Panc1 (cell line): ENCODE data around the gene PACC1. TPM values are rescaled to one million over a fixed set of nuclear protein-coding genes. Genes with fewer than 3 reads are reported as not detected.

Source experiments
- ATAC-seq: fragments of 200-7000 bp; cut with Tn5 transposase; 2 replicates; pipeline ENCODE4 v1.9.1; 2020; ENCODE audit warnings: mild to moderate bottlenecking, moderate library complexity
- BruUV-seq: library from RNA; stranded (reverse); fragments of 400-500 nt; replicated peaks from 2 replicates; lab custom pipeline; 2021; lab: Mats Ljungman, UMichigan
- CTCF ChIA-PET: fragments of 300-600 bp; sonication (Branson Sonifier 250); formaldehyde crosslinking; loops from one replicate; lab custom pipeline; 2022; ENCODE audit warnings: antibody characterized with exemption; lab: Charles Lee
- POLR2A ChIA-PET: fragments of 300-600 bp; sonication (Branson Sonifier 250); formaldehyde crosslinking; loops from one replicate; lab custom pipeline; 2022; ENCODE audit warnings: antibody characterized with exemption; lab: Charles Lee
- DNase-seq: peaks from one replicate; pipeline ENCODE4 v3.0.0-alpha.2; 2010; ENCODE audit warnings: low read depth, low spot score
- H3K27ac ChIP-seq: 2 replicates; pipeline ENCODE4 v1.5.1; 2011; ENCODE audit warnings: mild to moderate bottlenecking, low read length, inconsistent platforms
- H3K27me3 ChIP-seq: fragments of 200-500 bp; sonication (Bioruptor generic); 2 replicates; pipeline ENCODE4 v1.6.0; 2014; ENCODE audit warnings: low read length, inconsistent platforms; ENCODE audit not compliant: control insufficient read depth, insufficient read depth
- H3K36me3 ChIP-seq: fragments of 200-500 bp; sonication (Bioruptor generic); 2 replicates; pipeline ENCODE4 v1.5.1; 2014; ENCODE audit warnings: inconsistent platforms, mild to moderate bottlenecking, low read length, moderate library complexity; ENCODE audit not compliant: control insufficient read depth, insufficient read depth
- H3K4me1 ChIP-seq: 2 replicates; pipeline ENCODE4 v1.5.1; 2011; ENCODE audit warnings: inconsistent platforms, mild to moderate bottlenecking, low read length, moderate library complexity; ENCODE audit not compliant: control insufficient read depth, insufficient read depth
- H3K4me3 ChIP-seq, 2 experiments: 2 replicates each; pipeline ENCODE4 v1.5.1; 2011 to 2012; ENCODE audit warnings: low read depth in 2 of 2, low read length in 2 of 2, mild to moderate bottlenecking in 2 of 2, inconsistent platforms in 1 of 2, moderate library complexity in 1 of 2
- H3K9me3 ChIP-seq: fragments of 200-500 bp; sonication (Bioruptor generic); 2 replicates; pipeline ENCODE4 v1.5.1; 2014; ENCODE audit warnings: low read depth, mild to moderate bottlenecking, inconsistent platforms, low read length, moderate library complexity; ENCODE audit not compliant: control insufficient read depth, insufficient read depth
- POLR2AphosphoS5 ChIP-seq: IDR thresholded peaks from 2 replicates; pipeline ENCODE4 v1.6.1; 2012; ENCODE audit warnings: mild to moderate bottlenecking, low read depth, low read length, moderate library complexity
- SIN3A ChIP-seq: IDR thresholded peaks from 2 replicates; pipeline ENCODE4 v1.6.1; 2012; ENCODE audit warnings: low read depth, mild to moderate bottlenecking, low read length, moderate library complexity, borderline replicate concordance; ENCODE audit not compliant: insufficient read depth
- TCF7L2 ChIP-seq: IDR thresholded peaks from 2 replicates; pipeline ENCODE4 v1.6.1; 2011; ENCODE audit warnings: mild to moderate bottlenecking, low read depth, low read length, inconsistent platforms
- in situ Hi-C: cut with HindIII; loops from 2 replicates; pipeline ENCODE4 v1.10.0; 2016; ENCODE audit warnings: low sequenced_read_pairs, low pct_unique_long_range_greater_than_20kb
- intact Hi-C: fragments of 100-400 bp; cut with micrococcal nuclease; formaldehyde crosslinking; loops from one replicate; pipeline ENCODE4 v1.10.0; 2022; ENCODE audit not compliant: unreplicated experiment
- total RNA-seq: library from RNA; stranded (reverse); gene quantifications from one replicate; pipeline ENCODE4 v1.2.1, GENCODE V29; 2021; ENCODE audit not compliant: unreplicated experiment
- TF ChIP-seq, protein P1 (sequence below): fragments of 450-650 bp; IDR thresholded peaks from 2 replicates; pipeline ENCODE4 v1.5.1; 2017; ENCODE audit warnings: mild to moderate bottlenecking
- TF ChIP-seq, protein P2 (sequence below), 2 experiments: IDR thresholded peaks; 2 replicates each; pipeline ENCODE4 v1.6.1; 2011 to 2012; ENCODE audit warnings: low read depth in 2 of 2, control low read depth in 1 of 2, low read length in 1 of 2, mild to moderate bottlenecking in 1 of 2, moderate library complexity in 1 of 2; ENCODE audit not compliant: insufficient read depth in 1 of 2

Gene PACC1
- total RNA-seq, 1 experiment from 2014 or later: 11.5 TPM

DNA sequence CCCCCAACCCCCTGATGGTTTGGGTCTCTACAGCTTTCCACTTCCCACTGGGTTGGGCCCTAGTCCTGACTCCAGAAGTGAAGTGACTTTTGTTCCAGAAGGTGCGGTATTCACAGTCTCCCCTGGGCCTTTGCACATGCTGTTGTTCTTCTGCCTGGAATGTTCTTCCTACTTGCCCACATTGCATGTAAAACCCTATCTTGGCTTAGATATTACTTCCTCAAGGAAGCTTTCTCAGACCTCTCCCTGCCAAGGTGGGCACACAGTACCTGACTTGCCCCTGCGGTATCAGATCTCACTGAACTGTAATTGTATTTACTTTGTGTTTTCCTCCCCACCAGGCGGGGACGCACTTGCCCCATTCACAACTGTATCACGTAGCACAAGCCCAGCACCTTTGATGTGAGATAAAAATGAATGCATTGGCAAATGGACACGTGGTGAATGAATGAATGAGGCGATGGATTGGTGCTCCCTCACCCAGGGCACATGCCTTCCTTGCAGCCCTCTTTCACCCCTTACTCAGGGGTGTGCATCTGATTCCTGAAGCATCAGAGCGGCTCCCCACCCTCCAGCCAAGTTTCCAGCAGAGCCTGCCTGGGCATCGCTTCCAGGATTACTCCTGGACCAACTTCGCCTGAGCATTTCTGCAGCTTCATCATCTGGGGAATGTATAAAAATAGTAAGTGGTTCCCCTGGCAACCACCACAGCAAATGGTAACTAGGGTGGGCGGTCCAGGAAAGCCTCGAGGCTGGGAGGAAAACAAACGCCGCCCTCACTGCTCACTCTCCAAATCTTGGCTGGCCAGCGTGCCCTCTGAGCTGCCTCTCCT lies 37.9 kb upstream of the PACC1 start:
- Histone ChIP-seq H3K27me3 (no peaks in the 10 kb centered on the region), H3K27ac (no peak overlapping the region), H3K4me1 (no peaks in the 10 kb centered on the region), H3K9me3 (no peaks in the 10 kb centered on the region), H3K36me3 (no peaks in the 10 kb centered on the region), H3K4me3 (no peak overlapping the region)
- ChIA-PET CTCF (interaction anchor here (0.6 to 1.6 kb wide), 3 partner anchors 213 to 777 kb away, joined by 4 to 7 read pairs (median 5); no protein-coding TSS in a partner anchor), POLR2A (interaction anchor here (0.6 kb wide), 1 partner anchor 42 kb away, joined by 3 read pairs; no protein-coding TSS in a partner anchor)
- intact Hi-C loops (loop anchor here (10.0 kb wide), 2 partner anchors 68 to 768 kb away; no protein-coding TSS in a partner anchor), in situ Hi-C loops (no loop called here)
- DNase-seq (no peak), ATAC-seq (no peak)
- TF ChIP-seq, protein P1, sequence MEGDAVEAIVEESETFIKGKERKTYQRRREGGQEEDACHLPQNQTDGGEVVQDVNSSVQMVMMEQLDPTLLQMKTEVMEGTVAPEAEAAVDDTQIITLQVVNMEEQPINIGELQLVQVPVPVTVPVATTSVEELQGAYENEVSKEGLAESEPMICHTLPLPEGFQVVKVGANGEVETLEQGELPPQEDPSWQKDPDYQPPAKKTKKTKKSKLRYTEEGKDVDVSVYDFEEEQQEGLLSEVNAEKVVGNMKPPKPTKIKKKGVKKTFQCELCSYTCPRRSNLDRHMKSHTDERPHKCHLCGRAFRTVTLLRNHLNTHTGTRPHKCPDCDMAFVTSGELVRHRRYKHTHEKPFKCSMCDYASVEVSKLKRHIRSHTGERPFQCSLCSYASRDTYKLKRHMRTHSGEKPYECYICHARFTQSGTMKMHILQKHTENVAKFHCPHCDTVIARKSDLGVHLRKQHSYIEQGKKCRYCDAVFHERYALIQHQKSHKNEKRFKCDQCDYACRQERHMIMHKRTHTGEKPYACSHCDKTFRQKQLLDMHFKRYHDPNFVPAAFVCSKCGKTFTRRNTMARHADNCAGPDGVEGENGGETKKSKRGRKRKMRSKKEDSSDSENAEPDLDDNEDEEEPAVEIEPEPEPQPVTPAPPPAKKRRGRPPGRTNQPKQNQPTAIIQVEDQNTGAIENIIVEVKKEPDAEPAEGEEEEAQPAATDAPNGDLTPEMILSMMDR: no peak
- no peak for TF ChIP-seq SIN3A
- TF ChIP-seq, protein P2, sequence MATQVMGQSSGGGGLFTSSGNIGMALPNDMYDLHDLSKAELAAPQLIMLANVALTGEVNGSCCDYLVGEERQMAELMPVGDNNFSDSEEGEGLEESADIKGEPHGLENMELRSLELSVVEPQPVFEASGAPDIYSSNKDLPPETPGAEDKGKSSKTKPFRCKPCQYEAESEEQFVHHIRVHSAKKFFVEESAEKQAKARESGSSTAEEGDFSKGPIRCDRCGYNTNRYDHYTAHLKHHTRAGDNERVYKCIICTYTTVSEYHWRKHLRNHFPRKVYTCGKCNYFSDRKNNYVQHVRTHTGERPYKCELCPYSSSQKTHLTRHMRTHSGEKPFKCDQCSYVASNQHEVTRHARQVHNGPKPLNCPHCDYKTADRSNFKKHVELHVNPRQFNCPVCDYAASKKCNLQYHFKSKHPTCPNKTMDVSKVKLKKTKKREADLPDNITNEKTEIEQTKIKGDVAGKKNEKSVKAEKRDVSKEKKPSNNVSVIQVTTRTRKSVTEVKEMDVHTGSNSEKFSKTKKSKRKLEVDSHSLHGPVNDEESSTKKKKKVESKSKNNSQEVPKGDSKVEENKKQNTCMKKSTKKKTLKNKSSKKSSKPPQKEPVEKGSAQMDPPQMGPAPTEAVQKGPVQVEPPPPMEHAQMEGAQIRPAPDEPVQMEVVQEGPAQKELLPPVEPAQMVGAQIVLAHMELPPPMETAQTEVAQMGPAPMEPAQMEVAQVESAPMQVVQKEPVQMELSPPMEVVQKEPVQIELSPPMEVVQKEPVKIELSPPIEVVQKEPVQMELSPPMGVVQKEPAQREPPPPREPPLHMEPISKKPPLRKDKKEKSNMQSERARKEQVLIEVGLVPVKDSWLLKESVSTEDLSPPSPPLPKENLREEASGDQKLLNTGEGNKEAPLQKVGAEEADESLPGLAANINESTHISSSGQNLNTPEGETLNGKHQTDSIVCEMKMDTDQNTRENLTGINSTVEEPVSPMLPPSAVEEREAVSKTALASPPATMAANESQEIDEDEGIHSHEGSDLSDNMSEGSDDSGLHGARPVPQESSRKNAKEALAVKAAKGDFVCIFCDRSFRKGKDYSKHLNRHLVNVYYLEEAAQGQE (IDR thresholded peaks at IDR 0.05; ENCODE audit: insufficient read depth in 1 of 2, low read depth in 2 of 2, low read length in 1 of 2): no peak
- no peak for TF ChIP-seq POLR2AphosphoS5
- no peak for TF ChIP-seq TCF7L2
- BruUV-seq: no TSS peak

DNA sequence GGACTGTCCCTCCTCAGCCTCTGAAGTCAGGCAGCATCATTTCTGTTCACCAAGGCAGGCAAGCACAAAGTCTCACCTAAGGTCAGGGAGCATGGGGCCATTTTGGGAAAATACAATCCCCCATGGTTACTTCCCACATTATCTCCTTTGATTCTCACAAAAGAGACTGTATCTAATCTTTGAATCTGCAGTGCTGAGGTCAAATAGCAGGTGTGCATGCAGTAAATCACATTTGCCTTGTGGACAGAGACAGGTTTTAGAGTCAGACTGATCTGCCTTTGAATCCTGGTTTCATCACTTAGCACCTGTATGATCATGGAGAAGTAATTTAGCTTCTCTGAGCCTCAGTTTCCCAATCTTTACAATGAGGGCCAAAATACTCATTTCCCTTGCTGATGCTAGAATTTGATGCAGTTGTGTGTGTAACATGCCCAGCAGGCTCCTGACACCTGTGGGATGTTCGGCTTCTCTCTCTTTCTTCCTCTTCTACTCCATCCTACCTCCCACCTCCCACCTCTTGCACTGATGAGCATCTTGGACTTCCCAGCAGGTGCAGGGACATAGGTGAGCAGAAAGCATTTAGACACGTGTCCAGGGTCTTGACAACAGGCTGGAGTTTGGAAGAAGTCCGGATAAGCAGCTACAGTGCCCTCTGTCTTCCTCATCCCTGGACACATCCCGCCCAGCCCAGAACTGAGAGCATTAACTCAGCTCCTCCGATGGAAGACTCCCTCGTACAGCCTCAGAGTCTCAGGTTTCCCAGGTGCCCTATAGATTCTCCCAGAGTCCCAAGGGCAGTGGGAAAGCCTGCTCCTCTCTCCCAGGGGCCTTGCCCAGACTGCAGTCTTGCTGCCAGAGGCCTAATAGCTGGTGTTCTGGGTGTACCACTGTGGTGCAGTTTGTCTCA lies 37.0 kb upstream of the PACC1 start:
- no peak for DNase-seq
- in situ Hi-C loops (no loop called here), intact Hi-C loops (loop anchor here (10.0 kb wide), 2 partner anchors 67 to 767 kb away; no protein-coding TSS in a partner anchor)
- no peak for TF ChIP-seq TCF7L2
- no peak for TF ChIP-seq POLR2AphosphoS5
- TF ChIP-seq, protein P2 (IDR thresholded peaks at IDR 0.05; ENCODE audit: insufficient read depth in 1 of 2, low read depth in 2 of 2, low read length in 1 of 2): no peak
- no peak for TF ChIP-seq SIN3A
- TF ChIP-seq, protein P1: no peak
- BruUV-seq: no TSS peak
- ChIA-PET POLR2A (no interaction called here), CTCF (no interaction called here)
- no peak for ATAC-seq
- H3K27ac ChIP-seq: no peak overlapping the region
- H3K9me3 ChIP-seq: no peaks in the 10 kb centered on the region
- no peaks in the 10 kb centered on the region for H3K36me3 ChIP-seq
- no peak overlapping the region for H3K4me3 ChIP-seq
- no peaks in the 10 kb centered on the region for H3K27me3 ChIP-seq
- H3K4me1 ChIP-seq: no peaks in the 10 kb centered on the region
